Measurements from ENCODE around the gene NKAIN2. TPM values are rescaled to one million over a fixed set of nuclear protein-coding genes. Genes with fewer than 3 reads are reported as not detected.
"Not testable (repeated sequence)": the region's sequence is repeated elsewhere in the genome, so short reads cannot be mapped to it uniquely, and the experiment has no call there.

The NKAIN2 gene
- total RNA-seq, 1 donor from 2014 or later: not detected

GRCh38 chr6:124719913-124720312 is 916.2 kb downstream of the NKAIN2 start:
- TF ChIP-seq CTCF (IDR thresholded peaks at IDR 0.05): no peak
- H3K9me3 ChIP-seq: no peaks in the 10 kb centered on the region
- intact Hi-C loops (cut with DNase I): no loop called here
- no peak overlapping the region for H3K4me3 ChIP-seq
- H3K27me3 ChIP-seq: no peaks in the 10 kb centered on the region
- H3K4me1 ChIP-seq: no peaks in the 10 kb centered on the region
- DNase-seq: no peak
- H3K27ac ChIP-seq: no peak overlapping the region
- H3K36me3 ChIP-seq: no peaks in the 10 kb centered on the region
- ATAC-seq: no peak

GRCh38 chr6:124721331-124721730 is 917.7 kb downstream of the NKAIN2 start:
- ATAC-seq: no peak

GRCh38 chr6:124722141-124722878 is 918.6 kb downstream of the NKAIN2 start:
- TF ChIP-seq CTCF (IDR thresholded peaks at IDR 0.05): no peak
- no peak for DNase-seq
- Histone ChIP-seq H3K4me3 (no peak overlapping the region), H3K27me3 (no peaks in the 10 kb centered on the region), H3K9me3 (no peaks in the 10 kb centered on the region), H3K36me3 (no peaks in the 10 kb centered on the region), H3K27ac (no peak overlapping the region), H3K4me1 (no peaks in the 10 kb centered on the region)
- intact Hi-C loops (cut with DNase I): no loop called here
- no peak for ATAC-seq

More at GRCh38 chr6:124721331-124721730, 917.7 kb downstream of the NKAIN2 start:
- no peak overlapping the region for H3K4me3 ChIP-seq
- H3K9me3 ChIP-seq: no peaks in the 10 kb centered on the region
- intact Hi-C loops (cut with DNase I): no loop called here
- no peak overlapping the region for H3K27ac ChIP-seq
- no peaks in the 10 kb centered on the region for H3K36me3 ChIP-seq
- no peaks in the 10 kb centered on the region for H3K27me3 ChIP-seq
- TF ChIP-seq CTCF (IDR thresholded peaks at IDR 0.05): no peak
- H3K4me1 ChIP-seq: no peaks in the 10 kb centered on the region
- no peak for DNase-seq

GRCh38 chr6:124723671-124724070 is 920.0 kb downstream of the NKAIN2 start:
- H3K36me3 ChIP-seq: no peaks in the 10 kb centered on the region
- intact Hi-C loops (cut with DNase I): no loop called here
- H3K27ac ChIP-seq: no peak overlapping the region
- no peak for TF ChIP-seq CTCF (IDR thresholded peaks at IDR 0.05)
- no peaks in the 10 kb centered on the region for H3K4me1 ChIP-seq
- H3K4me3 ChIP-seq: no peak overlapping the region
- H3K9me3 ChIP-seq: no peaks in the 10 kb centered on the region
- H3K27me3 ChIP-seq: no peaks in the 10 kb centered on the region
- DNase-seq: no peak
- ATAC-seq: no peak

GRCh38 chr6:124737804-124738203 is 934.1 kb downstream of the NKAIN2 start:
- DNase-seq; H3K4me3 ChIP-seq; ATAC-seq; intact Hi-C loops (cut with DNase I); H3K4me1 ChIP-seq; H3K36me3 ChIP-seq; H3K27me3 ChIP-seq; H3K9me3 ChIP-seq; H3K27ac ChIP-seq: not testable (repeated sequence)

GRCh38 chr6:124738482-124738881 is 934.8 kb downstream of the NKAIN2 start:
- ATAC-seq (no peak), DNase-seq (no peak)
- TF ChIP-seq CTCF (IDR thresholded peaks at IDR 0.05): no peak
- intact Hi-C loops (cut with DNase I): no loop called here
- Histone ChIP-seq H3K4me1 (no peaks in the 10 kb centered on the region), H3K9me3 (no peaks in the 10 kb centered on the region), H3K27ac (no peak overlapping the region), H3K27me3 (no peaks in the 10 kb centered on the region), H3K4me3 (no peak overlapping the region), H3K36me3 (no peaks in the 10 kb centered on the region)
